Activated T-helper 1 cell treated with Interleukin-2 at 50 U/mL for 16 hours (primary cell): ENCODE measurements around the gene ZNF700.
"Not testable (repeated sequence)": the region's sequence is repeated elsewhere in the genome, so short reads cannot be mapped to it uniquely, and the experiment has no call there.

Source experiments
- DNase-seq: peaks from one replicate; pipeline ENCODE4 v3.0.0-alpha.2; 2020; ENCODE audit warnings: low read depth

The ZNF700 gene

DNA sequence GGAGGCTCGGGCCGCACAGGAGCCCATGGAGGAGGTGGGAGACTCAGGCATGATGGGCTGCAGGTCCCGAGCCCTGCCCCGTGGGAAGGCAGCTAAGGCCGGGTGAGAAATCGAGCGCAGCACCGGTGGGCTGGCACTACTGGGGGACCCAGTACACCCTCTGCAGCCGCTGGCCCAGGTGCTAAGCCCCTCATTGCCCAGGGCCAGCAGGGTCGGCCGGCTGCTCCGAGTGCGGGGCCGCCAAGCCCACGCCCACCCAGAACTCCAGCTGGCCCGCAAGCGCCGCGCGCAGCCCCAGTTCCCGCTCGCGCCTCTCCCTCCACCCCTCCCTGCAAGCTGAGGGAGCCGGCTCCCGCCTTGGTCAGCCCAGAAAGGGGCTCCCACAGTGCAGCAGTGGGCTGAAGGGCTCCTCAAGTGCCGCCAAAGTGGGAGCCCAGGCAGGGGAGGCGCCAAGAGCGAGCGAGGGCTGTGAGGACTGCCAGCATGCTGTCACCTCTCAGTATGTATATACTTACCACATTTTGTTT, 16.5 kb downstream of the ZNF700 start:
- not testable (repeated sequence) for DNase-seq

DNA sequence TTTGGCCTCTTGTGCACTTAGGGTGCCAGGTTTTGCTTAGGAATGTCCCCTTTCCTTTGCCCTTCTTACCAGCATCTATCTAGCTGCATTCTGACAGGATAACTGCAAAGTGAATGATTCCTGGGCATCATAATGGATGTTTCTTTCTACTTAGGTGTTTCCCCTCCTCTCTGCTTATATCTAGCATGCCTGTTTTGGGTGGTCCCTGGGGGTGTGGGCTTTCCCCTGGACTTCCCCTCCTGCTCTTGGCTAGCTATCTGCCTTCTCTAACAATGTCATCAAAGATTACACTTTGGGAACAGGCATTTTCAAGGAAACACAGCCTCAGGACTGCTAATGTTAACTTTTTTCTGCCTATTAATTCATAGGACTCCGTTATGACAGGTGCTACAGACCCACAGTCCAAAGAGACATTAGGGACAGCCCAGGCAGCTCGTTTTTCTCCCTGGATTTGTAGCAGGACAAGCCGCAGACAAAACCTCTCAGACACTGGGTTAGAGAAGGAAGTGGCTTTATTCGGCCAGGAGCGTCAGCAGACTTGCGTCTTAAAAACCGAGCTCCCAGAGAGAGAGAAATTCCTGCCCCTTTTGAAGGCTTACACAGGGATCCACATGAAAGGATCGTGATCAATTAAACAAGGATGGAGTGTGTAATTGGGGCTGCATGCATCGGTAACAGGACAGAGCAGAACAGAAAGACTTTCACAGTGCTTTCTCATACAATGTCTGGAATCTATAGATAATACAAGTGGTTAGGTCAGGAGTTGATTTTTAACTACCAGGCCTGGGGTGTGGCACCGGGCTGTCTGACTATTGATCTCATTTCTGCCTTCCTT, 17.3 kb downstream of the ZNF700 start:
- DNase-seq = no peak

DNA sequence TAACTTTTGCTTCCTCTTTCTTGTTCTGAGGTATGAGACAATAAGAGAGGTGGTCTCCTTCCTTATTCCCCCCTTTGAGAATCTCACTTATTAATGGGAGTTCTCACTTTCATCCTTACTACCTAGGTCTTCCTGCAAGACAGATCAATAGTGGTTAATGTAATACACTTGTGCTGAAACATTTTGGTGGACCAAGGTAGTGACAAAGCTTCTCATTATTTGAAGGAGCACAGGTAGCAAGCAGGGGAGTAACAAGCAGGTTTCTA, 17.9 kb downstream of the ZNF700 start:
- no peak for DNase-seq

DNA sequence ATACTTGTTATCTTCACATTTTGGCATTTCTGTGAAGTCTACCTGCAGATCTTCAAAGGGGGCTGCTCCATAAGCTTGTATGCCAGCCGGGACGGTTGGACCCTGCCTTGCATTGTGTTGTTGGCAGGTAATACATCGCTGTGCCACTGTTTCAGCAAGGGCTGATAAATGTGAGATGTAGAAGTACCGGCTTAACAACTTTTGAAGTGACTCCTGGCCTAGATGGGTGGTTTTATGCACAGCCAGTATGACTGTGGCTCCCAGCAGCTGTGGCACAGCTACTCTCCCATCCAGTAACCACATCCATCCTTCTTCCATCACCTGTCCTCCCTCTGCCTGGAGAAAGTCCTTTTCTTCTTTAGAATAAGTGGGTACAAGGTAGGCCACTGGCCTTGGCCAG, 19.7 kb downstream of the ZNF700 start:
- no peak for DNase-seq

DNA sequence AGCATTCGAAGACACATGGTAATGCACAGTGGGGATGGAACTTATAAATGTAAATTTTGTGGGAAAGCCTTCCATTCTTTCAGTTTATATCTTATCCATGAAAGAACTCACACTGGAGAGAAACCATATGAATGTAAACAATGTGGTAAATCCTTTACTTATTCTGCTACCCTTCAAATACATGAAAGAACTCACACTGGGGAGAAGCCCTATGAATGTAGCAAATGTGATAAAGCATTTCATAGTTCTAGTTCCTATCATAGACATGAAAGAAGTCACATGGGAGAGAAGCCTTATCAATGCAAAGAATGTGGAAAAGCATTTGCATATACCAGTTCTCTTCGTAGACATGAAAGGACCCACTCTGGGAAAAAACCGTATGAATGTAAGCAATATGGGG, 23.7 kb downstream of the ZNF700 start:
- no peak for DNase-seq

DNA sequence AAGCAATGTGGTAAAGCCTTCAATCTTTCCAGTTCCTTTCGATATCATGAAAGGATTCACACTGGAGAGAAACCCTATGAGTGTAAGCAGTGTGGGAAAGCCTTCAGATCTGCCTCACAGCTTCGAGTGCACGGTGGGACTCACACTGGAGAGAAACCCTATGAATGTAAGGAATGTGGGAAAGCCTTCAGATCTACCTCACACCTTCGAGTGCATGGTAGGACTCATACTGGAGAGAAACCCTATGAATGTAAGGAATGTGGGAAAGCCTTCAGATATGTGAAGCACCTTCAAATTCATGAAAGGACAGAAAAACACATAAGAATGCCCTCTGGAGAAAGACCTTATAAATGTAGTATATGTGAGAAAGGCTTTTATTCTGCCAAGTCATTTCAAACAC, 24.3 kb downstream of the ZNF700 start:
- DNase-seq = no peak

DNA sequence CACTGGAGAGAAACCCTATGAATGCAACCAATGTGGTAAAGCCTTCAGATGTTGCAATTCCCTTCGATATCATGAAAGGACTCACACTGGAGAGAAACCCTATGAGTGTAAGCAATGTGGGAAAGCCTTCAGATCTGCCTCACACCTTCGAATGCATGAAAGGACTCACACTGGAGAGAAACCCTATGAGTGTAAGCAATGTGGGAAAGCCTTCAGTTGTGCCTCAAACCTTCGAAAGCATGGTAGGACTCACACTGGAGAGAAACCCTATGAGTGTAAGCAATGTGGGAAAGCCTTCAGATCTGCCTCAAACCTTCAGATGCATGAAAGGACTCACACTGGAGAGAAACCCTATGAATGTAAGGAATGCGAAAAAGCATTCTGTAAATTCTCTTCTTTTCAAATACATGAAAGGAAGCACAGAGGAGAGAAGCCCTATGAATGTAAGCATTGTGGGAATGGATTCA, 24.7 kb downstream of the ZNF700 start:
- not testable (repeated sequence) for DNase-seq

DNA sequence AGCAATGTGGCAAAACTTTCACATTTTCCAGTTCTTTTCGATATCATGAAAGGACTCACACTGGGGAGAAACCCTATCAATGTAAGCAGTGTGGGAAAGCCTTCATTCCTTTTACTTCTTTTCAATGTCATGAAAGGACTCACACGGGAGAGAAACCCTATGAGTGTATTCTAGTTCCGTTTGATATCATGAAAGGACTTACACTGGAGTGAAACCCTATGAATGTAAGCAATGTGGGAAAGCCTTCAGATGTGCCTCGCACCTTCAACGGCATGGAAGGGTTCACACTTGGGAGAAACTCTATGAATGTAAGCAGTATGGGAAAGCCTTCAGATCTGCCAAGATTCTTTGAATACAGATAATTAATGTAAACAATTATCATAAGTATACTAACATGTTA, 25.4 kb downstream of the ZNF700 start:
- DNase-seq = no peak

DNA sequence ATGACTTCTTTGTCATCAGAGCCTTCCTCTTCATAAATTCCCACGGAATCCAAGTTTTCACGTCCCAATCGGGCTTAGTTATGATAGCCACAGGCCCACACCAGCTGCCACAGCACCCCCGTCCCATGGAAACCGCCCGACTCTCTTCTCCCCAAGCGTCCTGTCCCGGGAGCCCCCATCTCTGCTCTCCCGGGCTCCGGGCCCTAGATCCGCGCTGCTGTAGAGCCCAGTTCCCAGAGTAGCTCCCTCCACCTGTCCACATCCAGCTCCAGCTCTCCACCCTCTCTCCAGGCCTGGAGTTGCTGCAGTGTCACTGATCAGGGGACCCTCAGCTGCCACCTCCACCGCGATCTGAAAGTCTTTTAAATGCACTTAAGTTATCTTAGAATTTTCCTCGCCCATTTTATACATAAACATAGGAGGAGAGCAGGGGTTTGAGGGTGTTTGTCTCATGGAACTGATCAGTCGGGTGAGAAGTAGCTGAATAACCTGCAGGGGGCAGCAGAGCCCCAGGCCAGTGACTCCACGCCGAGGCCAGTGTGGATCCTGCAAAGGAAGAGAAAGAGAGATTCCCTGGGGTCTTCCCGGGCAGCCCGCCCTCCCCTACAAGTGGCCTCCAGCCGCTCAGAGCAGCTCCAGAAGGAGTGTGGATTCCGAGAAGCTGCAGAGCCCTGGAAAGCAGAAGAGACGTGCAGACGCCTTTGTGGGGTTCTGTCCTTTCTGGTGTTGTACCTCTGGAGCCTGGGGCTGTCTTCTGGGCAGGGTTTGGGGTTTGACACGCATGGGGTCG, 38.9 kb downstream of the ZNF700 start:
- DNase-seq = peak; percentile 50

DNA sequence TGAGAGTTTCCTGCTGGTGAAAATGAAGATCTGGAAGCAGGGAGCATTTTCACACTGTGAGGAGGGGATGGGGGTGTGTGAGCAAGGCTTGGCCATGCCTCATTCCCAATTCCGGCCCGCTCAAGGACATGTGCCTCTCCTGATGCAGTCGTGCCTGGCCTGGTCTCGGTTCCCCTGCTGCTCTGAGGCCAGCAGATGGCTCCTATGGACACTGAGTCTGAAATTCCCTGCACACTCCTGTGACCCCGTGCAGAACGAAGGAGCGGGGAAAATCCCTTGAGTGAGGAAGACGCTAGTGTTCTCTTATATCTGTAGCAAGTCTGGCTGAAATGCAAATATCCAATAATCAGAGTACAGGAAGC, 39.6 kb downstream of the ZNF700 start:
- DNase-seq = no peak

DNA sequence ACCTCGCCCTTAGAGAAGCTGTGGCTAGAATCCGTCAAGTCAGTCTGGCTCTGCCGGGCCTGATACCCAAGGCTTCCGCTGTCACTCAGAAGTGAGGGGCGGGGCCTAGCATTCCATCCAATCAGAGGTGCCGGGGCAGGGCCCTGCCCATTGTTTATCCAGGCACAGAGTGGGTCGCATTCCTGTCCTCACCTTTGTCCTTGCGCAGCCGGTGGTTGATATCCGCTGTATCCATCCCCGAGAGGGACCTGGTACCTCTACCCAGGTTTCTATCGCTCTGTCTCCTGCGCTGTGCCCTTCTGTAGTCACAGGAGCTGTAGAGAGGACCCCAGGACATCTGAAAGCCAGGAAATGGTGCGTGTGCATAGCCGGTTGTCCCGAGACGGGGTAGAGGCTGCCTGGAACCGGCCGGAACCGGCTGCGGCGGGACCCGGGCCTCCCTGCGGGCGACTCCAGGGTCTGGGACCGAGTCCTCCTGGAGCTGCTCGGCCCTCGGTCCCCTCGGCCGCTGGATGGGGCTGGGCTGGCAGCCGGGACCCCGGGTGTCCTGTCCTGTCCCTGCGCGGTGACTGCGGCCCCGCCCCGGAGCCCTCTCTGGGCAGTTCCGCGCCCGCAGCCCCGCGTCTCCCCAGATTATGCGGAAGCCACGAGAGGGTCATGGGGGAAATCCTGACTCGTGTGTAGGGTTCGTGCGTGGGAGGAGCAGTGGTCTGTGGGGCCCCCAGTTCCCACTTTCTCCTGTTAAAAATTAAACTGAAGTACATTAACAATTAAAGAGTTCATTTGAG, 40.1 kb downstream of the ZNF700 start, which contains the start of gene ZNF763:
TSS of gene ZNF763 (plus strand) at position 183 of the 788 bp plus-strand sequence. CDS start at position 352, 169 bp downstream.
- peak; percentile 81 for DNase-seq

DNA sequence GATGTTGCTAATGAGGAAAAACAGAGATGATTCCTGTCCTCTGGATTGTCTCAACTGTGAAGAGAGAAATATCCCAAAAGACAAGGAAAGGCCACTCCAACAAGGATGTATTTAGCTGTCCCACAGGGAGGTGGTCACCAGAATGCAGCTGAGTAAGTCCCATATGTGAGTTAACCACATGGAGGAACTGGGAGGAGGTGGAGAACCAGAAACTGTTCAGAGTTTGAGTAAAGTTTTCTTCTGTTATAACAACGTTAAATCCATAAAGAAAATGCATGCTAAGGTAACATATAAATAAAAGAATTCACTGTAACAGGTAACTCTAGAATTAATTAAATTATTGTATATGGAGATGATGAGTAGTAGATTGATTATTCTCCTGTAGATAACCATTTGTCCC, 45.3 kb downstream of the ZNF700 start:
- no peak for DNase-seq

DNA sequence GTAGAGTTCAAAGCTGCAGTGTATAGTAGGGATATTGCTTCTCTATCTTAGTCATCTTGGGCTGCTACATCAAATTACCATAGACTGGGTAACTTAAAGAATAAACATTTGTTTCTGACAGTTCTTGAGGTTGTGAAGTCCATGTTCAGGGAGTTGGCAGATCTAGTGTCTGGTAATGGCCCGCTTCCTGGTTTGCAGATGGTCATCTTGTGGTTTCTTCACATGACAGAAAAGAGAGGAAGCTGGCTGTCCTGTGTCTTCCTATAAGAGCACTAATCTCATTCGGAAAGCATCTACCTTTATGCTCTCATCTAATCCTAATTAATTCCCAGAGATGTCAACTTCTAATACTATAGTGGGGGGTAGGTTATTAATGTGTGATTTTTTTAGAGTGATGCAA, 46.1 kb downstream of the ZNF700 start:
- DNase-seq = no peak

DNA sequence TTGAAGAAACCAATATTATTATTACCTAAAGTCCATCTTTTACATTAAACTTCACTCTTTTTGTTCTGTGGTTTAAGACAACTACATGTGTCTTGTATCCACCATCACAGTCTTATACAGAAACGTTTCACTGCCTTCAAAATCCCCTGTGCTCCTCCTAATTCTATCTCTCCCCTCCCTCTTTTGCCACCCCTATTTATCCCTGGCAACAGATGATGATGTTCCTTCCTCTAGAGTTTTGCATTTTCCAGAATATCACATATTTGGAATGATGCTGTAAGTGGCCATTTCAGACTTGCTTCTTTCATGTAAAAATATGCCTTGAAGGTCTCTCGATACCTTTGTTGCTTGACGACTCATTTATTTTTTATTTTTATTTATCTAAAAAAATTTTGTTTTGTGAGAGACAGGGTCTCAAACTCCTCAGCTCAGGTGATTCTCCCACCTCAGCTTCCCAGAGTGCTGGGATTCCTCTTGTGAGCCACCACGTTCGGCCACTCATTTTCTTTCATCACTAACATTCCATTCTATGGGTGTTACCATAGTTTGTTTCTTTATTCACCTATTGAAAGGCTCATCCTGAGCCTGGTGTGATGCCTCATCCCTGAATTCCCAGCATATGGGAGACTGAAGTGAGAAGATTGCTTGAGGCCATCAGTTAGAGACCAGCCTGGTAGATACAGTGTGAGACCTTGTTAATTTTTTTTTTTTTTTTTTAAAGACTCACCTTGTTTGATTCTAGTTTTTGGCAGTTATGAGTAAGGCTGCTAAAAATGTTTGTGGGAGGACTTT, 48.3 kb downstream of the ZNF700 start:
- no peak for DNase-seq

DNA sequence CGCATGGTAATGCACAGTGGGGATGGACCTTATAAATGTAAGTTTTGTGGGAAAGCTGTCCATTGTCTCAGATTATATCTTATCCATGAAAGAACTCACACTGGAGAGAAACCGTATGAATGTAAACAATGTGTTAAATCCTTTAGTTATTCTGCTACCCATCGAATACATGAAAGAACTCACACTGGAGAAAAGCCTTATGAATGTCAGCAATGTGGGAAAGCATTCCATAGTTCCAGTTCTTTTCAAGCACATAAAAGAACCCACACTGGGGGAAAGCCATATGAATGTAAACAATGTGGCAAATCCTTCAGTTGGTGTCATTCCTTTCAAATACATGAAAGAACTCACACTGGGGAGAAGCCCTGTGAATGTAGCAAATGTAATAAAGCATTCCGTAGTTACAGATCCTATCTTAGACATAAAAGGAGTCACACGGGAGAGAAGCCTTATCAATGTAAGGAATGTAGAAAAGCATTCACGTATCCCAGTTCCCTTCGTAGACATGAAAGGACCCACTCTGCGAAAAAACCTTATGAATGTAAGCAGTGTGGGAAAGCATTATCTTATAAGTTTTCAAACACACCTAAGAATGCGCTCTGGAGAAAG, 53.7 kb downstream of the ZNF700 start:
- no peak for DNase-seq

DNA sequence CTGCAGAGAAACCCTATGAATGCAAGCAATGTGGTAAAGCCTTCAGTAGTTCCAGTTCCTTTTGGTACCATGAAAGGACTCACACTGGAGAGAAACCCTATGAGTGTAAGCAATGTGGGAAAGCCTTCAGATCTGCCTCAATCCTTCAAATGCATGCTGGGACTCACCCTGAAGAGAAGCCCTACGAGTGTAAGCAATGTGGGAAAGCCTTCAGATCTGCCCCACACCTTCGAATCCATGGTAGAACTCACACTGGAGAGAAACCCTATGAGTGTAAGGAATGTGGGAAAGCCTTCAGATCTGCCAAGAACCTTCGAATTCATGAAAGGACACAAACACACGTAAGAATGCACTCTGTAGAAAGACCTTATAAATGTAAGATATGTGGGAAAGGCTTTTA, 54.6 kb downstream of the ZNF700 start:
- no peak for DNase-seq

DNA sequence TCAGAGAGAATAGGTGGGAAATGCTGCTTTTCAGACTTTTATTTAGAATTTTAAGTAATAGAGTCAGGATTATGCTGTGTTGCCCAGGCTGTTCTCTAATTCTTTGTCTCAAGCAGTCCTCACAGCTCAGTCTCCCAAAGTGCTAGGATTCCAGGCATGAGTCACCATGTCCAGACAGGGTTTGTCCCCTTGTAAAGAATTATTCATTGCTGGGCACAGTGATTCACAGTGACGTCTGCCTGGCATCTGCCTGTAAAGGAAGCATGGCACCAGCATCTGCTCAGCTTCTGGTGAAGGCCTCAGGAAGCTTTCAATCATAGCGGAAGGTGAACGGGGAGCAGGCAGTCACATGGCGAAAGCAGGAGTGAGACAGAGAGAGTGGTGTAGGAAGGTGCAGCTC, 57.6 kb downstream of the ZNF700 start:
- no peak for DNase-seq

DNA sequence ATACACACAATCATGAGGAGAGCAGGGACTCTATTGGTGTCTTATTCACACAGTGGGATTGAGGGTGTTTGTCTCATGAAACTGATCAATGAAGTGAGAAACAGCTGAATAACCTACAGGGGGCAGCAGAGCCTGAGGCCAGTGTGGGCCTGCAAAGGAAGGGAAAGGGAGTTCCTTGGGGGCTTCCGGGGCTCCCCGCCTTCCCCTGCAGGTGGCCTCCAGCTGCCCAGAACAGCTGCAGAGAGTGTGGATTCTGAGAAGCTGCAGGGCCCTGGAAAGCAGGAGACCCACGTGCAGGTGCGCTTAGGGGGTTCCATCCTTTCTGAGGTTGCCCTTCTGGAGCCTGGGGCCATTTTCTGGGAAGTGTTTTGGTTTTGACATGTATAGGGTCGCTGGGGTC, 60.1 kb downstream of the ZNF700 start:
- no peak for DNase-seq

DNA sequence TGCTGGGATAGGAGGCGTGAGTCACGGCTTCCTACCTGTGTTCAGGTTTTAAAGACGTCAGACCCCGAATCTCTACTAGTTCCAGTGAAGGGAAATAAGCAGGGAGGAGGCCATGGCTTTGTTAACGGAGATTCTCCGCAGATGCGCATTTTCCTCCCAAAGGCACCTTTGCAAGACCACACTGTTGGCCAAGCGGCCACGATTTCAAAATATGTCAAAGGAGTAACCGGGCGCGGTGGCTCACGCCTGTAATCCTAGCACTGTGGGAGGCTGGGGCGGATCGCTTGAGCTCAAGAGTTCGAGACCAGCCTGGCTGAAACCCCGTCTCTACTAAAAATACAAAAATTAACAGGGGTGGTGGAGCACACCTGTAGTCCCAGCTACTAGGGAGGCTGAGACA, 61.8 kb downstream of the ZNF700 start:
- DNase-seq = no peak

DNA sequence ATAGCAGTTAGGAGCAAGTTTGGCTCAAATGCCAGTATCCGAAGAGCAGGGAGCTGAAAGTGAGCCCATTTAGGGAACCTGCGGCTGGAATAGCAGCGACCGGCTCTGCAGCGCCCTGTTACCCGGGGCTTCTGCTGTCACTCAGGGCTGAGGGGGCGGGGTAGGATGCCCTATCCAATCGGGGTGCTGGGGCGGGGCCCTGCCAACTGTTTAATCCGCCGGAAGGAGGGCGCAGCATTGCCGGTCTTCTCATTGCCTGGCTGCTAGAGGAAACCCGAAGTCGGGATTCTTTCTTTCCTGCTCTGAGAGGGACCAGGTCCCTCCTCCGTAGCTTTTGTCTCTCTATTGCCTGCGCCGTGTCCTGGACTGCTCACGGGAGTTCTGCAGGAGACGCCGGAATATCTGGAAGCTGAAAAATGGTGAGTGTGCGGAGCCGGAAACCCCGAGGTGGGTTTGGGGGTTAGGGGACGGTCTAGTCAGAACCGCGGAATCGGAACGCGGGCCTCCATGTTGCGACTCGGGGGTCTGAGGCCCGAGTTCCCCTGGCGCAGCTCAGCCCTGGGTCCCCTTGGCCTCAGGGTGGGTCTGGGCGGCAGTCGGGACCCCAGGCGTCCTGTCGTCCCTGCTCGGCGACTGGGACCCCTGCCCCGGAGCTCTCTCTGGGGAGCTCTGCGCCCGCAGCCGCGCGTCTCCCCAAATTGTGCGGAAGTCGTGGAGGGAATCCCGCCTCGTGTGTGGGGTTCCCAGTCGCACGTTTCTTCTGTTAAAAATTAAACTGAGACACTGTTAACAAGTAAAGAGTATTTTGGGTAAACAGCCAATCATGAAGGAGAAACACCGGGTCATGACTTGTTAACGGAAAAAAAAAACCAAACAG, 62.7 kb downstream of the ZNF700 start:
- DNase-seq = peak; percentile 78
